Measurements from ENCODE around the gene LCP1.

The LCP1 gene

DNA sequence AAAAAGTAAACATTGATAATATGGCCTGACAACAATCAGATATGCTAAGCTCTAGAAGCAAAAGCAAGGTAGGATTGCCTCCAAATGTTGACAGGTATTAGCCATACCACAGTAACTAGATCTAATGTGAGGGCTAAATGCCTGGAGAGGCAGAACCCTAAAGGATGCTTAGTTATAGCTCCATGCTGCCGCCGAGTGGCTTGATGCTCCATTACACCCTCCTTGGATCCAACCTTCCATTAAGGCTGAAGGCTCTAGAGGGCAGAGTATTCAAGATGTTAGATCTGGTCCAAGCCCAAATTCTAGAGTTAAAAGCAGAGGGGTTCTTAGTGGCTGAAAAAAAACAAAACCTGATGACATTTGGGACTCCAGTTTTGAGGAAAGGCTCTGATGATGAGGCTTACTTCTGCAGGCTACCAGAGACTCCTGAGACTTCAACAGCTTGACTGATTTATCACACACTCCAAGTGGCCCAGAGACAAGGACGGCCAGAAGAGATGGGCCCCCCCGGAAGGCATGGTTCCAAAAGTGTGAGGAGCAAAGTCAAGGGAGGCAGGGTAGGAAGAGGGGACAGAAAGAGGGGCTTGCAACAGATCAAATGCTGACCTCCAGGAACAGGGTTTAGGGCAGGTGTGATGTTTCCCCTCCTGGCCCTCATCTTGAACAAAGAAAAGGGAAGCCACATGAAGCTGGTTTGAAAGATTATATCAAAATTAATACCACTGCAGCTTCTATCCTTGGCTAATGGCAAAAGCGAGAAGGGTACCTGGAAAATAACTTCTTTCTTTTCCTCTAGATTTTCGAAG is 55.2 kb downstream of the LCP1 start:
- peak; percentile 81 for DNase-seq (ENCODE audit: low spot score)

DNA sequence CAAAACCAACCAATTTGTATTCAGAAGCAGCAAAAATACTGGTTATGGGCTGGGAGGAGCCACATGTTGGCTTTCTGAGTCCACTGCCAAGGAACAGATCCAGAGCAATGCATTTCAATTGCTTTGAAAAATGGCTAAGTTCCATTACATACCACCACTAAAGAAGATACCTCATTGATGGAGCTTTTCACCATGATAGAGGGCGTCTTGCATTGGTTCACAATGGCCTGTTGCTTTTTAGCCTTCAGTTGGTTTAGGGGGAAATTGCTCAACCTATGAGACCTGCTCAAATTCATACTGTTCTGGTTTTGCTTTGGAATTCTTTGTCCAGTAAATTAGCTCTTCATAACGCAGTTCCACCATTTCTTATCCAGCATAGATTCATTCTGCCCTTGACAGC is 55.9 kb downstream of the LCP1 start:
- DNase-seq (ENCODE audit: low spot score) = no peak

DNA sequence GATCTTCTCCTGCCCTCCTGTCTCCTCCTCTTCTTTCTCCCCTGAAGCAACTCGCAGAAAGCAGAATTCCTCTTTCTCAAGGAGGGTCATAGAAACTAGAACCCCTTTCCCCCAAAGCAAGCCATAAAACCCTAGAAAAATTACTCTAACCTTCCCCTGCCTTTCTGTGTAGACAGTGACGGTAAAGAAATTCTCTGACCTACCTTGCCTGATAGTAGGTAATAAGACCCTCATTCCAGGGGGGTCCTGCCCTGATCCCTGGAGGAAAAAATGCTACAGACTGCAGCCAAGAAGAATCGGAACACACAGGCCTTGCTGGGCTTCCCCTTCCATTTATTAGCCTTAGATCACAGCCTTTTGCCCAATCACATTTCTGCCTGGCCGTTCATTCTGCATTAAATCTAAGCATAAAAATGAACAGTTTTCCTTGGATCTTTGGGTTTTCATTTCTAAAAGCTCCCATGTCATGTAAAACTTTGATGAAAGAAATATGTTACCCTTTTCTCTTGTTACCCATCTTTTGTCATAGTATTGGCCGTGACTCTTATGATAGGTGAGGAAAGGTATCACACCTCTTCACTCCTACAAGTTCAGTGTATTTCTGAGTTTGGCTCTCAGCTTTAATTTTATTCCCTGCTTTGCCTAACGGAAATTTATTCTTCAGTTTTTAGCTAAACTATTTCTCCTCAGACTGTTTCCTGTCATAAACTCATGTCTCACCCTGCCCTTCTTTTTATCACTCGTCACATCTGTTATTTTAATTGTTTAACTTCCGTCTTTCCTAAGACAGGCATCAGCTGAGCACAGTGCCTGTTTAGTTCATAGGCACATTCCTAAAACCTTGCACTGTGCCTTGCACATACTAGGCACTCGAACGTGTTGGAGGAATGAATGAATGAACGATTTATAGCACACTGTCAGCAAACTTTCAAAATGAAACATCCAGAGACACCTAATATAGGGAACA is 56.7 kb downstream of the LCP1 start:
- no peak for DNase-seq (ENCODE audit: low spot score)

DNA sequence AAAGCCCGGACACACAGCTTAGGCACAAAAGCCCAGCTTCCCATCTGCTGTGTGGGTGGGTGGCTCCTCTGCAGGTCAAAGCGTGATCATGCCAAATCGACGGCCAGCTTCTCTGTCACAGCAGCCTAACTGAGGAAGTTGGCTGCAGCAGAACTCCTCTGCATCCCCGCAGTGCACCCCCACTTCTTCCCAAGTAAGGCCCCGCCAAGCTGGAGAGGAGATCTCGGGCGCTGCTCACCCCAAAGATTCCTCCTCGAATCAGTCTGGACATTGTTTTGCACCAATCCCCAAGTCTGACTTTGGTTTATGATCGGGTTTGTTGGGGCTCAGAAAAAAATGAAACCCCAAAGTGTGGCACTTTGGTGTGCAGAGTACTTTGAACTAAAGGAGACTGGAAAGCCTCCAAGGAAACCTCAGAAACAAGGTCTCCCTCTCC is 57.4 kb downstream of the LCP1 start:
- no peak for DNase-seq (ENCODE audit: low spot score)

DNA sequence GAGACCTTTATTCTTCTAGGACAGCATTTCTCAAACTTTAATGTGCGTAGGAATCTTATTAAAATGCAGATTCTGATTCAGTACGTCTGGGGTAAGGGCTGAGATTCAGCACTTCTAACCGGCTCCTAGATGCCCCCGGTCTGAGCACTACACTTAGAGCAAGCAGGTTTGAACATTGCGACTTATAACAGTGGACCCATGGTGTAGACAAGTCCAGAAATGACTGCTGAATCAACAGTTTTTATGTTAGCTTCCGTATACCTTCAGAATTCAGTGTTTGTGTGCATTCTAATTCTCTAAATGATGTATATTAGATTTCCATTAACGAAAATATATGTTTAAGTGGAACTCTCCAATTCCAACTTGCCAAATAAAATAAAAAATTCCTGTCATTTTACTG is 59.7 kb downstream of the LCP1 start:
- no peak for DNase-seq (ENCODE audit: low spot score)

DNA sequence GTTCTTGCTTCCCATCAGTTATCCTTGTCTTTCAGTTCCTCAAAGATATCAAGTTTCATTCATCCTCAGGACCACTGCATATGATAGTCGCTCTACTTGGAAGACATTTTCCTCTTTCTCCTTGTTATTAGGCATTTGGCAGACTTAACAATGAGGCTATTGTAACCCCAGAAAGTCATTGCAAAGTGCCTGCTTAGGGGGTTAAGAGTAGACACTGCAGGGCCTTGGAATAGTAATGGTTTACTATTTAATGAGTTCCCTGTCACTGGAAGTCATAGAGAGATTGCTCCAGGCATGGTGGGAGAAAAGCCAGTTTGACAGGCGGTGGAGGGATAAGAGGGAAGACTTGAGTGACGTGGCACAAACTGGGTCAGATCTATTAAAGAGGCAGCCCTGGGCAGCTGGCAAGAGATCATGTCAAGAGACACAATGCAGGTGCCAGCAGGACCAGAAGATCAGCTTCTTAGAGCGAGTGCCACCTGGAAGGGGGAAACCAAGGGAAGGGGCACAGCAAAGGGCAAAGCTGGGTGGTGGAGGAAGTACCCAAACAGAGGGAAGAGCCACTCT is 60.3 kb downstream of the LCP1 start:
- DNase-seq (ENCODE audit: low spot score) = no peak

DNA sequence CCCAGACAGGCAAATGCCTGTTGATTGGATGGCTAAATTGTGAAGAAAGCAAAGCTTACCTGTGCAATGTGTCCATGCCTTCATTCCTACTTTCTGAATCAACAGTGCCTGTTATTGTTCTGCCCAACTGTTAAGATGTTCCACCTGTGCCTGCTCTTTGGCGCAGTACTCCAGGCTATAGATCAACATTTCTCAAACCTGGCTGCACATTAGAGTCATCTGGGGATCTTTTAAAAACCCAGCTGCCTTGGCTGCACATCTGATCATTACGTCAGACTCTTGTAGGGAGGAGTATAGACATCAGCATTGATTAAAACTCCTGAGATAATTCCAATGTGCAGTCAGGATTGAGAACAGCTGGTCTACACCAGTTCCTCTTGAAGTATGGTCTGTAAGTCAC is 60.9 kb downstream of the LCP1 start:
- no peak for DNase-seq (ENCODE audit: low spot score)

DNA sequence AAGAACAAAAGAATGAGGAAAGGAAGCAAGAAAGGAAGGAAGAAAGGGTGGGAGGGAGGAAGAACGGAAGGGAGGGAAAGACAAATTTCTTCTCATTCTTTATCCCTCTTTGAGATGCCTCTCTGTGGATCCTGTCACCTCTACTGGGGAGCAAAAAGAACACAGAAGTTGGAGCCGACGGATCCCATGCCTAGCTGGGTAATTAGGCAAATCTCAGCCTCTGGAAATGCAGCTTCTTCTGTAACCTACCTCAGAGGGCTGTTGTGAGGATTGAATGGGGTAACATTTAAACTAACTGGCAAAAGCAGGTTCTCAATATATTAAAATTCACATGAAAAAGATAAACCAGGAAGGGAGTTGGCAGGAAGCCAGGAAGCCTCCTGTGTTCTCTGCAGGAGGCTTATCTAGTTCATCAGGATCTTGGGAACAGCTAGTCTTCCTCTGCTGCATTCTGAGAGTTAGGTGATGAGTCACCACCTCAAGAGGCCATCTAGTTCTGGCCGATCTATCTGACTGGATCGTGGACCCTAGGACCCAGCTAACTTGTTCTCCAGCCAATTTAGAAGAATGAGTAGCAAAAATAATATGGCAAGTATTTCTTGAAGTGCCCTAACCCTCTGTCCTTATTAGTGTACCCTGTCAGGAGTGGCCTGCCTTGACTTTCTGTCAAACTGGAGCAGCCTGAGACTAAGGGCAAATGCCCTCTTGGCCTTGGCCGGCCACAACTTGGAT is 61.9 kb downstream of the LCP1 start:
- DNase-seq (ENCODE audit: low spot score) = no peak

DNA sequence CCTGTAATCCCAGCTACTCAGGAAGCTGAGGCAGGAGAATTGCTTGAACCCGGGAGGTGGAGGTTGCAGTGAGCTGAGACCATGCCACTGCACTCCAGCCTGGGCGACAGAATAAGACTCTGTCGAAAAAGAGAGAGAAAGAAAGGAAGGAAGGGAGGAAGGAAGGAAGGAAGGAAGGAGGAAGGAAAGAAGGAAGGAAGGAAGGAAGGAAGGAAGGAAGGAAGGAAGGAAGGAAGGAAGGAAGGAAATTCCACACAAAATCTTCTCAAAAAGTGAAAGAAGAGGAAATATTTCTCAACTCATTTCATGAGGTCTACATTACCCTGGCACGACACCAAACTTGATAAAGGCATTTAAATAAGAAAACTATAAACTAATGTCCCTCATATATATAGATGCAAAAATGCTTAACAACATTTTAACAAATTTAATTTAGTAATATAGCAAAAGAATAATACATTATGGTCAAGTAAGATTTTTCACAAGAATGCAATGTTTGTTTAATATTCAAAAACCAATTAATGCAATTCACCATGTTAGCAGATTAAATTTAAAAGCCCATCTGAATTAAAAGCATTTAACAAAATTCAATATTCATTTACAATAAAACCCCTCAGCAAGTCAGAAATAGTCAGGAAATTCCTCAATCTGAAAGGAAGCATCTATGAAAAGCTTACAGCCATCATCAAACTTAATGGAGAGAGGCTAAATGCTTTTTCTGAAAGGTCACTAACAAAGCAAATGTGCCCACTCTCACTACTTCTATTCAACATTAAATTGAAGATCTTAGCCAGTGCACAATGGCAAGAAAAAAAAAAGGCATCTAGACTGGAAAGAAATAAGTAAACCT is 65.1 kb downstream of the LCP1 start:
- no peak for DNase-seq (ENCODE audit: low spot score)

DNA sequence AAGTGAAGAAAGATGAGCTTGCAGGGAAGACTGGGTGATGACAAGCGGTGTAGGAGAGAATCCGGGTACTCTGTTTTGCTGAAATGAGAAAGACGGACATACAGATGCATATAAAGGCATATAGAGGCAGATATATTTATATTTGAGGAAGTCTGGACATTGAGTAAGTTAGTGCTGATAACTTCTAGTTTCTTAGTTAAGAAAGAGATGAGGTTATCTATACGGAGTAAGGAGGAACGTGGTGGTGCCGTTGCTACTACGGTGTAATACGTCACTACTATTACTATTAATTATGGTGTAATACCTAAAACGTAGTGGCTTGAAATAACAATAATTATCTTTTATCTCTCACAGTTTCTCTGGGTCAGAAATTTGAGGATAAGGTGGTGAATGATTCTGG is 67.4 kb downstream of the LCP1 start:
- DNase-seq (ENCODE audit: low spot score) = no peak

DNA sequence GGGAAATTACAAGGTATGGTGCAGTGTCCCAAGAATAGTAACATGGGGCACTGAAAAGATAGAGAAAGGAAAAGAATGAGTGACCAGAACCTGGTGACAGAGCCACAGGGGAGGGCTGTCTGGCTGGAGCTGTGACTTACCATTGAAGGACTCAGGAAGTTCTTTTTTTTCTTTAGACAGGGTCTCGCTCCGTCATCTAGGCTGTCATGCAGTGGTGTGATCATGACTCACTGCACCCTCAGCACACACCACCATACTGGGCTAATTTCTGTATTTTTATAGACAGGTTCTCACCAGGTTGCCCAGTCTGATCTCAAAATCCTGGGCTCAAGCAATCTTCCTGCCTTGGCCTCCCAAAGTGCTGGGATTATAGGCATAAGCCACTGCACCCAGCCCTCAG is 68.4 kb downstream of the LCP1 start:
- no peak for DNase-seq (ENCODE audit: low spot score)

DNA sequence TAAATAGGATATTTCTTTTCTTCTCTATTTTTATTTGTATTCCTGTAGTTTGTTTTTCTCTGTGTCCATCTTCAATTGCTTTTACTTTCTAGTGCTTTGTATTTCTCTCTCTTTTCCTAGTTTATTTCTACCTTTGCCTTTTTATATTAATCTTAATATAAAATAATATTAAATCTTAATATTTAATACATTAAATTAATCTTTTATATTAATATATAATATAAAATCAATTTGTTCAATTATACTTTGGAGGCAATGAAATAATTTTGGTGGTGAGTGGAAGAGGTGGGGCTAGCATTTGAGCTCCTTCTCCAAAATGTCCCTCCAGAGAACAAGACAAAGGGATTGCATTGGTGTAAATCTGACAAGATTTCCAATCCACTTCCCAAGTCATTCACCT is 70.8 kb downstream of the LCP1 start:
- no peak for DNase-seq (ENCODE audit: low spot score)

DNA sequence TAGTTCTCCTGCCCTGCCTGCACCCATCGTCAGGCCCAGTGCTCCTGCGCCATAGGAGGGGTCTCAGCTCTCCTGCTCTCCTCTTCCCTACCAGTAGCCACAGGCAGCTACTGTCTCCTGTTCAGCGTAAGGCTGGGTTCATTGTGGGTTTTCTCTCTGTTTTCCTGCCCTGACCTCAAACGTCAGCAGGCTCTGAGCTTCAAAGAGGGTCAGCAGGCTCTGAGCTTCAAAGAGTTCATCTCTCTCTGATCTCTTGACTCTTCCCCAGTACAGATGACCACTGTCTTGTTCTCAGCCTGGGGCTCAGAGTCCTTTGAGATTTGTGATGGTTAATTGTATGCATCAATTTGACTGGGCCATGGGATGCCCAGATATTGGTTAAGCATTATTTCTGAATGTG is 72.5 kb downstream of the LCP1 start:
- DNase-seq (ENCODE audit: low spot score) = no peak

DNA sequence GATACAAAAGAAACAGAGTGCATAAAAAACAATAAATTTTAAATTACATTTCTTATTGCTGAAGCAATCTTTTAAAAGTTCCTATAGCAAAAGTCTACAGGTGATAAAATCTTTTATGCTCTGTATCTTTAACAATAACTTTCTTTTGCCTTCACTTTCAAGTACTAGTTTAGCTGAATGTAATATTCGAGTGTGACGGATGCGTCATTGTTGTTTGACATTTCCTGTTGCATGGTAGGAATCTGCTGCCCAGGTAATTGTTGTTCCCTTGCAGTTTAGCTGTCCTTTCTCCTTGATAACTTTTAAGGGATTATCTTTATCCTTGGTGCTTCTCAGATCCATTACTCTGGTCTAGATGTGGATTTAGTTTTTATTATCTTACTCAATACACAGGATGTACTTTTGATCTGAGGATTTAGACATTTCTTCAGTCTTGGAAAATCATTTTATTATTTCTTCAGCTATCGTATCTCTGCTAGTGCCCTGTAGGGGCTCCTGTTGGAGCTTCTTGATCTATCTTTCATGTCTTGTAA is 75.1 kb downstream of the LCP1 start:
- DNase-seq (ENCODE audit: low spot score) = no peak

DNA sequence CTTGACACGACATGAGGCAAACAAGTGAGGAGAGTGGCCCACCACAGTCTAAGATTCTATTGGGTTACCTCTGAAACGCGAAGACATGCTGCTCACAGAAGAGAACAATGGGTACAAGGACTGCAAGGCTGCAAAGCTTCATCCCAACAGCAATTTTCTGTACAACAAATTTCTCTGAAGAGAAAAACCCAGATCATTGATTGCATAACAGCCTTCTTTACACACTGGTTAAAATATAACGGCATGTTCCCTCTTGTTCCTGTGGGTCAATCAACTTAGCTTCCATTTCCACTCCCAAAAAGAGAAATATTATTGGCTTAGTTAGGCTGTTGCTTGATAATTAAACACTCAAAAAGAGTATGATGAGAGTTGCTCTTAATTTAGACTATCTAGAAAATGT is 77.1 kb downstream of the LCP1 start, which contains the start of gene CPB2:
CPB2 (minus strand) TSS at position 166 of the 400 bp plus-strand sequence; CDS start at position 142, 24 bp downstream.
- no peak for DNase-seq (ENCODE audit: low spot score)

DNA sequence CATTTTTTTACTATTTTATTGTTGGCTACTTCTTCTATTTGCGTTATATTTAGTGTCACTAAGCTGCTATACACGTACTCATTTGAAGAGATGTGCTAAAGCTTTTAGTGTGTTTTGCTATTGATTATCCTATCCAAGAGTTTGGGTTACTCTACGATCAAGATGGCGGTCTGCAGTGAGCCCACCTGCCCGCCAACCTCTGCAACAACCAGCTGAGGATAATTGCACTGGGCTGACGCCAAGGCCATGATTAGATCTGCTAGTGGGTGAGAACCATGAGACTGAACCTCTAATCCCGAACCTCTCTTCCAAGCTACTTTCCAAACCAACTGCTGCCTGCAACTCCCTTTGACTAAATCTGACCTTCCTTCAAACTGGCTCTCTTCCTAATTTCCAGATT is 78.9 kb downstream of the LCP1 start:
- DNase-seq (ENCODE audit: low spot score) = no peak

DNA sequence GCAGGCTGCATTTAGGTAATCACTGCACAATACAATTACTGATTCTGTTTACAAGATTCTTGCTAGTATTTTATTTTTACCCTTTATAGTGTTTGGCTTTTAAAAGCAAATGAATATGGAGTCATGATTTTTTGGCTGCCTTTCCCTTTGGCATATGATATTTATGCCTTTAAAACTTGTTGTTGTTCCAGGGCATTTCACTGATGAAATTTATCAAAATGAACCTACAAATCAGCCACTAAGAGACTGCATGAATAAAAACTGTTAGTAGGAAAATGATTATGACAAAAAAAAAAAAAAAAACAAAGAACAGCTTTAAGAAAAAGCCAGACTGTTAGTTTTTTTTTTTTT is 79.7 kb downstream of the LCP1 start:
- no peak for DNase-seq (ENCODE audit: low spot score)

DNA sequence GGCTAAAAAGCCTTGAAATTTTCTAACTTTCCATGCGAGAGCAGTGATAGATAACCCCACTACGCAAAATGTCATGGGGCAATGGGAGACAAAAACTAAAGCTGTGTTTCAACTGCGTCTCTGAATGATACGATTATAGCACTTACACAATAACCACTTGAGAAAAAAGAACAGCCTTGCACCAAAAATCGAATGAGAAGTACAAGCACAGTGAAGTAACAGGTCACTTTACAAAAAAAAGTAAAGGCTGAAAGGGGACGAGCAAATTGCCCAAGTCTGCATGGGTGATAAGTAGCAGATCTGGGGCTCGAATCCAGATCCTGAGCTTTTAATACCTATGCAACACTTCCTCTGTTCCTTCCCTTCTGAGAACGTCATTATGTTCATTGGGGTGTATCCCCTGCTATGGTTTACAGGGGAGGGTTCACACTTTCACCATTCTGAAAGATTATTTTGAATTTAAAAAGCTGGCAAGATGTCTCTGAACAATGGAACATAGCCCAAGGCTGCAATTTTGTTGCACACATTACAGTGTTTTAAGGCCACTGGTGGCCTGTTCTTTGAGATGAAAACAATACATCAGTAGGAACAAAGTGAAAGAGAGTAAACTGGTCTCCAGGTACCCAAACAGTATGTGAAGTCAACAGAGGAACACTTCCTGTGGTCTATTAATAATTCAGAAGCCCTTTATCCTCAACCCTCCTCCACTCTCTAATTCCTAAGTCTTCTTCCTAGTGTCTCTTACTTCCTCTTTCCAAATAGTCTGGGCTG is 80.3 kb downstream of the LCP1 start:
- no peak for DNase-seq (ENCODE audit: low spot score)

DNA sequence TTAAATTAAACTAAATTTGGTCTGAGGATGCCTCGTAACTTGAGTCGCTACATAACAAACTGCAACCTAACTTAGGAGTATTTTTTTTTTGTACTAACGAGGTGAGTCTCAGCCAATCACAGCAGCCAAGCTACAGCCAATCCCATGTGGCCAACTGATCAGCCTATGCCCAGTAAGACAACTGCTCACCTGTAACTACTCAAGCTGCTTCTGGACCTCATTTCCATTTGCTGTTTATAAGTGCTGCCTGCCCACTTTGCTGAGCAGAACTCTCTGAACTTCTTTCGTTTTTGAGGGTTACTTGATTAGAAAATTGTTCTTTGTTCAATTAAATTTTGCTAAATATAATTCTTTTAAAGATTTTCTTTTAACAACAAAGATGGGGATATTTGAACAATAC is 81.0 kb downstream of the LCP1 start:
- DNase-seq (ENCODE audit: low spot score) = no peak

DNA sequence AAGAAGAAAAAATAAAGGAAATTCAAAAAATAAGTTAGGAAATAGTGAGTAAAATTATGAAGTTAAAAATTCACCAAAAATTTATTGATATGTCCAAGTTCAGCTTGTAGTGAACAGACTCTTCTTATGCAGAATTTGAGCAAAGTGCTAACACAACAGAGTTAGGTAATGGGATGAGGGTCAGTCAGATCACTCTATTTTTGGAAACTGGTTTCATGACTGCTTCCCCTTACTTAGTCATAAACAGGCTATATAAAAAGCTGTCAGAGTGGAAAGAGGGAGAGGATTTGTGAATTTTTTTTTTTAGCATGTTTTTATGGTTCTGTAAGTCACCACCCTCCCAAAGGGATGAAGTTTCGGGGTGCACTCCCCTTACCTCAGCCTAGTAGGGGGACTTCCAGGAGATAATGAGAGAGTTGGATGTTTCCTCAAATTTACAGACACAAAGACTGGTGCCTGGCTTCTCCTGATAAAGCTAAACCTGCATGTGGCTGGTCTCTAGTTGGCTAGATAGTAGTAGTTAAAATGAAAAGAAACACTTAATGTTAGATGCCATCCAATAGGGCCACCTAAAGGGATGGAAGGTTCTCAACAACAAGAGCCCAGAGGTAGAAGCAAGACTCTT is 81.7 kb downstream of the LCP1 start:
- DNase-seq (ENCODE audit: low spot score) = no peak

Measured in GM03348 (cell line).